ENCODE measurements around the gene ZNF101.

The ZNF101 gene

DNA sequence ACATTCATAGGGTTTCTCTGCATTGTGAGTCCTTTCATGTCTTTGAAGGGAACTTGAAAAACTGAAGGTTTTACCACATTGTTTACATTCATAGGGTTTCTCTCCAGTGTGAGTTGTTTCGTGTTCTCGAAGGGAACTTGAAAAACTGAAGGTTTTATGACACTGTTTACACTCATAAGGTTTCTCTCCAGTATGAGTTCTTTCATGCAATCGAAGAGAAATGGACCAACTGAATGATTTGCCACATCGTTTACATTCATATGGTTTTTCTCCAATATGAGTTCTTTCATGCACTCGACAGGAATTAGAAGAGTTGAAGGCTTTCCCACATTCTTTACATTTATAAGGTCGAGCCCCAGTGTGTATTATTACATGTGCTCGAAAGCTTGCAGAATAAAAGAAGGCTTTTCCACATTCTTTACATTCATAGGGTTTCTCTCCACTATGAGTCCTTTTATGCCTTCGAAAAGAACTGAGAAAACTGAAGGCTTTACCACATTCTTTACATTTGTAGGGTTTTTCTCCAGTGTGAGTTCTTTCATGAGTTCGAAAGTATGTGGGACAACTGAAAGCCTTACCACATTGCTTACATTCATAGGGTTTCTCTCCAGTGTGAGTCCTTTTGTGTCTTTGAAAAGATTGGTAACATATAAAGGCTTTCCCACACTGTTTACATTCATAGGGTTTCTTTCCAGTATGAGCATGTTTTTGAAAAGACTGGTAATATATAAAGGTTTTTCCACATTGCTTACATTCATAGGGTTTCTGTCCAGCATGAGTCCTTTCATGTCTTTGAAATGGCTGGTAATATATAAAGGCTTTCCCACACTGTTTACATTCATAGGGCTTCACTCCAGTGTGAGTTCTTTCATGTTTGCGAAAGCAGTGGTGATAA is 43.5 kb downstream of the ZNF101 start:
- no peak for DNase-seq (ENCODE audit: low spot score)

- no peak for DNase-seq (ENCODE audit: low spot score)
Observed at GRCh38 chr19:19719798-19720197, 51.2 kb downstream of the ZNF101 start.

- no peak for DNase-seq (ENCODE audit: low spot score)
Observed at GRCh38 chr19:19721896-19722295, 53.3 kb downstream of the ZNF101 start.

- DNase-seq (ENCODE audit: low spot score), result peak; percentile 99
Observed at GRCh38 chr19:19732579-19733501, 64.2 kb downstream of the ZNF101 start, which contains the start of gene ZNF14. Gene ZNF14, minus strand, starts transcription at chr19:19733112. Its CDS starts 154 bp downstream, at chr19:19732958.

All from AG08396 (cell line).